SKM-1 (cell line): ENCODE measurements around the gene ADCY10.
A peak's percentile ranks its signal among the peaks of the same experiment; 100 is the strongest.
"Not testable (repeated sequence)": the region's sequence is repeated elsewhere in the genome, so short reads cannot be mapped to it uniquely, and the experiment has no call there.

Experiments used
- DNase-seq: peaks from one replicate; lab custom pipeline; 2025; ENCODE audit not compliant: unreplicated experiment; lab: John Stamatoyannopoulos, UW

The ADCY10 gene

GRCh38 chr1:167815650-167816049, 98.3 kb downstream of the ADCY10 start:
- no peak for DNase-seq

GRCh38 chr1:167812972-167813371, 101.0 kb downstream of the ADCY10 start:
- DNase-seq, result no peak

DNA sequence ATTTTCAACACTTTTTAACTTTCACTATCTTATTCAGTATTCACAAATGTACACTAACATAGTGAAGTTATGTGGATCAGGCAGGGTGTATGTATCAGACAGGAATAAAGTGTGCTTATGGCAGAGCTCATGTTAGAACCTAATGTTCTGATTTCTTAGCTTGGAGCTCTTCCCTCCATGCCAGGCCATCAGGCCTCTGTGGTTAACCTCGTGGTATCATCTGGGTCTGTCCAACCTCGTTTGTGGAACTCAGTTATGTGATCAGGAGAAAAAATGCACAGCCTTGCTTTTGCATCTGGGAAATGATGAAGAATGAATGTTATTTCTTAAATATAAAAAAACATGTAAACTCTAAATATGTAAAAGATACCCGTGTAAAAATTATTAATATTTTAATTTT, 105.2 kb downstream of the ADCY10 start:
- no peak for DNase-seq

GRCh38 chr1:167808104-167808503, 105.8 kb downstream of the ADCY10 start:
- DNase-seq, result no peak

DNA sequence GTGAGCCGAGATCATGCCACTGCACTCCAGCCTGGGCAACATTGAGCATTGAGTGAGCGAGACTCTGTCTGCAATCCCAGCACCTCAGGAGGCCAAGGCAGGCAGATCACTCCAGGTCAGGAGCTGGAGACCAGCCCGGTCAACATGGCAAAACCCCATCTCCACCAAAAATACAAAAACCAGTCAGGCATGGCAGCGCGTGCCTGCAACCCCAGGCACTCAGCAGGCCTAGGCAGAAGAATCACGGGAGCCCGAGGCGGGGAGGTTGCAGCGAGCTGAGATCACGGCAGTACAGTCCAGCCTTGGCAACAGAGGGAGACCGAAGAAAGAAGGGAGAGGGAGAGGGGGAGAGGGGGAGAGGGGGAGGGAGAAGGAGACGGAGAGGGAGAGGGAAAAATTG, 107.3 kb downstream of the ADCY10 start:
- DNase-seq, result not testable (repeated sequence)

GRCh38 chr1:167806235-167806634, 107.7 kb downstream of the ADCY10 start:
- not testable (repeated sequence) for DNase-seq

- DNase-seq, result no peak
These were observed 108.8 kb downstream of the ADCY10 start for GRCh38 chr1:167805041-167805556.

DNA sequence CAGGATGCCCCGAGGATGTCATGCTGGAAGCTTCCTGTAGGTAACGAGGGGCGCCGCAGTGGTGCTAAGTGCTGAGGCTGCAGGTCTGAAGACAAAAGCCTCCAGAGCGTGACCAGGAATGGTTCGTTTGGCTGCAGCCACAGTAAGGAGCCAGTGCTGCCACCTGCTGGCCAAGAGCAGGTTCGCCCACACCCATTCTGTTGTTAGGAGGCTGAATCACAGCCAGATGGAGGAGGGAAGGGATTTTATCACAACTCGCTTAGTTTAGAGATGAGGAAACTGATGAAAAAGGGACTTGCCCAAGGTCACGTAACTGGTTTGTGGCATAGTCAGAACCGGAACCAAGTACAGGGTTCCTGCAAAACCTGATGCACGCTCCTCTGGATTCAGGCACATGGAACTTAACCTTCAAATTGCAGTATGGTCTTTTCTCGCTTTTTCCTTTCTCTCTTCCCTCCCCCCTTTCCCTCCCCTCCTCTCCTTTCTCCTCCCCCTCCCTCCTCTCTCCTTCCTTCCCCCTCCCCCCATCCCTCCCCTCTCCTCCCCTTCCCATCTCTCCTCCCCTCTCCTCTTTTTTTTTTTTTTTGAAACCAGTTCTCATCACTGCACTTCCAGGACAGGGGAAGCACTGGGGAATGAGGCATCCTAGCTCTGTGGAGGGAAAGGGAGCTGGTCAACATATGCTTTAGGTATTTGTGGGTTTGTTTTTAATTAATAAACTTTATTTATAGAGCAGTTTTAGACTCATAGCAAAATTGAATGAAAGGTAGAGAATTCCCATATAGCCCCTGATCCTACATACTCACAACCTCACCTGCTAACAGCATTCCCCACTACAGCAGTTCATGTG, 110.4 kb downstream of the ADCY10 start:
- DNase-seq, result peak; percentile 96

DNA sequence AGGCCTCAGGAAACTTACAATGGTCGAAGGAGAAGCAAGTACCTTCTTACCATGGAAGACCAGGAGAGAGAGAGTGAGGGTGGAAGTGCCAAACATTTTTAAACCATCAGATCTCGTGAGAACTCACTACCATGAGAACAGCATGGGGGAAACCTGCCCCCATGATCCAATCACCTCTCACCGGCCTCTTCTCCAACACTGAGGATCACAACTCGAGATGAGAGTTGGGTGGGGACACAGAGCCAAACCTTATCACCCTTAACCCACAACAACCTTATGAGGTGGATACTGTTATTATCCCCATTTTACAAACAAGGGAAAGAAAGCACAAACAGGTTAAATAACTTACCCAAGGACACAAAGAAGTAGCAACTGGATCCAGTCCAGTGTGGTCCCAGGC, 111.7 kb downstream of the ADCY10 start:
- no peak for DNase-seq

GRCh38 chr1:167800251-167800650, 113.7 kb downstream of the ADCY10 start:
- DNase-seq, result no peak

GRCh38 chr1:167799747-167800146, 114.2 kb downstream of the ADCY10 start:
- no peak for DNase-seq

GRCh38 chr1:167798952-167799351, 115.0 kb downstream of the ADCY10 start:
- DNase-seq, result no peak

- DNase-seq, result no peak
These were observed 116.9 kb downstream of the ADCY10 start for GRCh38 chr1:167797015-167797414.

- DNase-seq, result no peak
These were observed 117.9 kb downstream of the ADCY10 start for GRCh38 chr1:167795810-167796740.

DNA sequence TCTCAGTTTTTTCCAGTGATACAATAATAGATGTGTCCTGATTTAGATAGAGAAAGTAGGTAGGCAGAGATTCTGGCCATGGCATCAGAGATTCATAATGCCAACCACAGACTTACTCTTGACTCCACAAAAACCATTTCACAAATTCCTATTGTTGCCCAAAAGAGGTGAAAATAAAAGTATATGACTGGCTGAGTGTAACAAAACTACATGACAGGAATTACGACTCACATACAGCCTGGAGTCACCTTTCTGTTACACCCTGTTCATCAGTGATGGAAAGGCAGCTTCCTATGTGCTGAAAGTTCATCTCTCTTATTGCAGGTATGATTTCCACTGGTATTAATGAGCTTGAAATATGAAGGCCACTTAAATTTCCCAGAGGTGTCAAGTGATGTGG, 119.9 kb downstream of the ADCY10 start:
- no peak for DNase-seq

DNA sequence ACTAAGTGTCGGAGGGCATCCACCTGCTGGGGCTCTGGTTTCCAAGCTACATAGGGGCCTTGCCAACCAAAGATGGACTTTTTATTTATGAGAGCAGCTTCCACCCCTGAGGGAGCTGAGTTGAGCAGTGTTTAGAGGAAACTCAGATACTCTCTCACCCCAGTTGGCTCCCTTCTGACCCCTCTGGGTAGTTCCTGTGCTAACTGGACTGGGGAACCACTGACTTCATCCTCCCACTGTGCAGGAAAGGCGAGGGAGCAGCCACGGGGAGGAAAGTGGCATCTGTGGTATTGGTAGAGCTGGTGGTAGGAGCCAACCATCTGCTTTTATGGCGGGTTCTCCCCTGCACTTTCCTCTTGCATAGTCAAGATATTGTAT, 121.8 kb downstream of the ADCY10 start:
- no peak for DNase-seq

GRCh38 chr1:167791281-167792187, 122.4 kb downstream of the ADCY10 start:
- DNase-seq, result peak; percentile 31

DNA sequence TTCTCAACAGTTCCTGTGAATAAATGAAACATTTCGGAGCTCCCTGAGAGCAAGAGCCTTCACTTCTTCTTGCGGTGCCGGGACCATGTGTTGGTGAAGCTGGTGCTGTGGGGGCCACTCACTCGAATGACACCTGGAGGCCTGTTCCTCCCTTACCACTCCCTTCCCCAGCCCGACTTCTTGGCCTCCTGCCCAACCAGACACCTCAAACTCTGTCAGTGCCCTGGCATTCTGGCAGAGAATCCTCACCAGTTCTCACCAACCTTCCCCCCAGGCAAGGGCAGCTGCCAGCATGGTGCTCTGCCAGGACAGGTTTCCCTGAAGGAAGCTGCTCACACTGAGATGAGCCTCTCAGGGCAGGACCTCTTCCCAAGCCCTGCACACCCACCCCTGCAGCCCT, 123.8 kb downstream of the ADCY10 start:
- DNase-seq, result no peak

GRCh38 chr1:167789501-167789900, 124.4 kb downstream of the ADCY10 start:
- no peak for DNase-seq

DNA sequence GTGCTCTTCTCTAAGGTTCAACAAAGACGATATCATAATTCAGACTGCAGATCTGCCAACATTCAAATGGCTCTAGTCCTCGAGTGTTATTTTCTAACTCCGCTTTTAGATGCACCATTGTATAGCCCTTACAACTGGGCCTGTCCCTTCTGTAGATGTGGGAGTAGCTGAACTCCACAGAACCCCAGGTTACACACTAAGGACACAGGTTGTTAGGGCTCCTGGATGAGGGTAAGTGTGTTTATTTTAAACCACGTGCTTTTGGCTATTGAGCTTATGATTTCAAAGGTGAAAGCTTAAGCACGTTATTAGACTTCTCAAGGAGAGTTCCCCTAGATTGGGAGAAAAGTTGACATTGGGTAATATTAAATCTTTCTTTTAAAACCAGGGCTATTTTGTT, 127.4 kb downstream of the ADCY10 start:
- DNase-seq, result no peak
